ENCODE data around the gene KIAA1191. TPM values are rescaled to one million over a fixed set of nuclear protein-coding genes. Genes with fewer than 3 reads are reported as not detected.

The KIAA1191 gene
- total RNA-seq, 3 donors from 2014 or later = 63.4 to 106 (median 104) TPM

DNA sequence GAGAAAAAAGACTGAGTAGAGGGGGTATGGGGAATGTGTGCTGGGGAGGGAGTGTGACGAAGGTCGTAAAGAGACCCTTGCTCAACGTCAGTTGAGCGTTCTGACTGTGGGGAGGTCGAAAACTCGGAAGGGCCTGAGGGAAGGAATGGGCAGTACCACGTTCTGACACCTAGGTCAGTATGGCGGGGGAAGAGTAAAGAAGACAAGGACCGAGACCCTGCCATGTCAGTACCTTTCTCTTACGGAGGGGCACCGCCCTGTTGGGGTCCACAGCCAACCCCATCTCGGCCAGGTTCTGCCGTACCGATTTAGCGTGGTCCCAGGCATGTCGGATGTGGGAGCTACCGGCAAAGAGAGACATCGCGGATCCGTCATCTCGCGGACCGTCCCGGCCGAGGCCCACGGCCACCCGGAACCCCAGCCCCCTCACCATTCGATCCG, 26.5 kb upstream of the KIAA1191 start:
- no peaks in the 10 kb centered on the region for H3K9me3 ChIP-seq
- H3K36me3 ChIP-seq (ENCODE audit: low read depth) = no peaks in the 10 kb centered on the region
- H3K4me1 ChIP-seq (ENCODE audit: low read depth) = peaks cover 16% of the 10 kb centered on the region
- ATAC-seq (no peak), DNase-seq (no peak)
- TF ChIP-seq, protein P1, sequence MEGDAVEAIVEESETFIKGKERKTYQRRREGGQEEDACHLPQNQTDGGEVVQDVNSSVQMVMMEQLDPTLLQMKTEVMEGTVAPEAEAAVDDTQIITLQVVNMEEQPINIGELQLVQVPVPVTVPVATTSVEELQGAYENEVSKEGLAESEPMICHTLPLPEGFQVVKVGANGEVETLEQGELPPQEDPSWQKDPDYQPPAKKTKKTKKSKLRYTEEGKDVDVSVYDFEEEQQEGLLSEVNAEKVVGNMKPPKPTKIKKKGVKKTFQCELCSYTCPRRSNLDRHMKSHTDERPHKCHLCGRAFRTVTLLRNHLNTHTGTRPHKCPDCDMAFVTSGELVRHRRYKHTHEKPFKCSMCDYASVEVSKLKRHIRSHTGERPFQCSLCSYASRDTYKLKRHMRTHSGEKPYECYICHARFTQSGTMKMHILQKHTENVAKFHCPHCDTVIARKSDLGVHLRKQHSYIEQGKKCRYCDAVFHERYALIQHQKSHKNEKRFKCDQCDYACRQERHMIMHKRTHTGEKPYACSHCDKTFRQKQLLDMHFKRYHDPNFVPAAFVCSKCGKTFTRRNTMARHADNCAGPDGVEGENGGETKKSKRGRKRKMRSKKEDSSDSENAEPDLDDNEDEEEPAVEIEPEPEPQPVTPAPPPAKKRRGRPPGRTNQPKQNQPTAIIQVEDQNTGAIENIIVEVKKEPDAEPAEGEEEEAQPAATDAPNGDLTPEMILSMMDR (IDR thresholded peaks at IDR 0.05) = no peak
- peak overlapping the region; percentile 63 for H3K4me3 ChIP-seq
- intact Hi-C loops (cut with DNase I, micrococcal nuclease) = no loop called here

DNA sequence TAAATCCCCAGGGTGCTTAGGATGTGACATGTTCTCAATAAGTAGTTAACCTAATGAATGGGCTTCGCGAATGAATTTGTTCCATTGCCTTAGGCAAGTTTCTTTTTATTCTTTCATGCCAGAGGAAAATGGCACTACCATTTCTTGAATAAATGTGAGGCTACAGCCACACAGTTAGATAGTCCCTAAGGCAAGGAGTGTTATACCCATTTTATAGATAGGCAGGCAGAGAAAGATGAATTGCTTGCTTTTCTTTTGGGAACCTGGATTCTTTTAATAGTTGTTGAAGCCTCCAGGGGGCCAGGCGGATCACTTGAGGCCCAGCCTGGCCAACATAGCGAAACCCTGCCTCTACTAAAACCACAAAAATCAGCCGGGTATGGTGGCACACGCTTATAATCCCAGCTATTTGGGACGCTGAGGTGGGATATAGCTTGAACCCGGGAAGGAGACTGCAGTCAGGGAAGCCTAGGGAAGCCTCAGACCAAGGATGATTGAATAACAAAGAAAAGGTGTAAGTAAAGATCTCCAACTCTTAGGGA, 25.9 kb upstream of the KIAA1191 start:
- H3K9me3 ChIP-seq = no peaks in the 10 kb centered on the region
- no peaks in the 10 kb centered on the region for H3K36me3 ChIP-seq (ENCODE audit: low read depth)
- ATAC-seq (no peak), DNase-seq (peak in 1 of 3 donors; percentile 17)
- no peak overlapping the region for H3K4me3 ChIP-seq
- intact Hi-C loops (cut with DNase I, micrococcal nuclease) = no loop called here
- TF ChIP-seq, protein P1 (IDR thresholded peaks at IDR 0.05) = no peak
- H3K4me1 ChIP-seq (ENCODE audit: low read depth) = peaks cover 16% of the 10 kb centered on the region

DNA sequence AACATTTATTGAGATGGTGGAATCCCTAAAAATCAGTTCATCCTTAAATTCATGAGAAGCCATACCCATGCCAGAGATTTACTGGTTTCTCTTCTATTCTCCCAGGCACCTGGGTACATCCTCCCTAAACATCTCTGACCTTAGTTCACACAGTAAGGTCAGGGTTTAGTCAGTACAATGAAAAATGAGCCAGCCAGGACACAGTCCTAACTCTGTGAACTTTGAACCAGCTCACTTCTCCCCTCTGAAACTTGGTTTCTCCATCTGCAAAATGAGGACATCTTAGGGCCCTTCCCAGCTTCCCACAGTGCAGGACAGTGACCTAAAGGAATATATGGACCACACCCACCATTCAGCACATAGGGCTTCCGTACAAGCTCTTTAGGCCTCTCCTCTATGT, 24.9 kb upstream of the KIAA1191 start:
- TF ChIP-seq, protein P1 (IDR thresholded peaks at IDR 0.05) = no peak
- Histone ChIP-seq H3K36me3 (ENCODE audit: low read depth) (no peaks in the 10 kb centered on the region), H3K9me3 (no peaks in the 10 kb centered on the region), H3K4me3 (no peak overlapping the region), H3K4me1 (ENCODE audit: low read depth) (peaks cover 16% of the 10 kb centered on the region)
- DNase-seq = no peak
- no peak for ATAC-seq
- intact Hi-C loops (cut with DNase I, micrococcal nuclease) = no loop called here

DNA sequence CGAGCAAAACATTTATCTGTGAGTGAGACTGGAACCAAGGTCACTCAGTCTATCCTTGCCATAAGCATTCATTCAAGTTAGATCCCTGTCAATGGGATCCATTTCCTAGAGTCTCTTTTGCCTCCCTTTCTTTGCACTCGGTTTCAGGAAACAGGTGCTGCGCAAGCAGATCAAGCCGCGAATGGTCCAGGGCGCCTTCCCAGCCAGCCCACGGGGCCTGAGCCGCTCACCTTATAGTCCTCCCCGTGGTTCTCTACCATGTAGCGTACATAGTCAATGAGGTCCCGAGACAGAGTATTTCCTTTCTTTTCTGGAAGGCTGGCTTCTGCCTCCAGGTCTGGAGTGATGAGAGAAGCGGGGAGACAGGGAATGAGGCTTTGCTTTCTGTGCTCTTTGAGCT, 23.4 kb upstream of the KIAA1191 start:
- no peak for ATAC-seq

DNA sequence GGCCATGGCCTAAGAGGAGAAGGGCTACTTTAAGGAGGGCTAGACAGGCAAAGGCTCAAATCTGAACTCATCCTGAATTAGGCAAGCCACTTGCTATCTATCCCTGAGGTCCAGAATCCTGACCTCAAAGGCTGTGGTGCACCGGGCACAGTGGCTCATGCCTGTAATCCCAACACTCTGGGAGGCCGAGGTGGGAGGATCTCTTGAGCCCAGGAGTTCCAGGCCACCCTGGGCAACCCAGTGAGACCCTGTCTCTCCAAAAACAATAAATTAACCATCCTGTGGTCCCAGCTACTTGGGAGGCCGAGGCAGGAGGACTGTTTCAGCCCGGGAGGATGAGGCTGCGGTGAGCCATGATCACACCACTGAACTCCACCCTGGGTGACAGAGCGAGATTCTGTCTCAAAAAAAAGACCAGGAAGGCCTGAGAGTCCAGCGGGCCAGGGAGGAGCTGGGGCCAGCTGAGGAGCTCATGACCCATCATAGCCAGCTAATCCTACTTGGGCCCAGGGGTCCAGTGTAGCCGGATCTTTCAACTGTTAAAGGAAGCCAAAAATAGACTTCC, 22.9 kb upstream of the KIAA1191 start:
- H3K36me3 ChIP-seq (ENCODE audit: low read depth) = no peaks in the 10 kb centered on the region
- DNase-seq = peak in 1 of 3 donors; percentile 8

More for the DNA sequence above, 23.4 kb upstream of the KIAA1191 start:
- Histone ChIP-seq H3K9me3 (no peaks in the 10 kb centered on the region), H3K4me3 (no peak overlapping the region), H3K36me3 (ENCODE audit: low read depth) (no peaks in the 10 kb centered on the region), H3K4me1 (ENCODE audit: low read depth) (peaks cover 15% of the 10 kb centered on the region)
- TF ChIP-seq, protein P1 (IDR thresholded peaks at IDR 0.05) = no peak
- peak in 1 of 3 donors; percentile 18 for DNase-seq
- intact Hi-C loops (cut with DNase I, micrococcal nuclease) = no loop called here

More for the DNA sequence above, 22.9 kb upstream of the KIAA1191 start:
- ATAC-seq = no peak
- intact Hi-C loops (cut with DNase I, micrococcal nuclease) = no loop called here
- TF ChIP-seq, protein P1 (IDR thresholded peaks at IDR 0.05) = no peak
- Histone ChIP-seq H3K9me3 (no peaks in the 10 kb centered on the region), H3K4me1 (ENCODE audit: low read depth) (peaks cover 11% of the 10 kb centered on the region), H3K4me3 (no peak overlapping the region)

All from mucosa of descending colon (tissue), 3 donors.